Neural cell (in vitro differentiated cells): ENCODE results near the gene BIRC5.

ENCODE experiments used
- CTCF ChIP-seq: fragments of 450-650 bp; IDR thresholded peaks from 2 replicates; pipeline ENCODE4 v1.5.1; 2014; ENCODE audit warnings: antibody characterized with exemption, mild to moderate bottlenecking, moderate library complexity; ENCODE audit not compliant: poor library complexity, severe bottlenecking
- EZH2 ChIP-seq: fragments of 200-600, 300-800 bp; shearing (Covaris generic), sonication (generic); IDR thresholded peaks from 2 replicates; pipeline ENCODE4 v1.6.1; 2014; ENCODE audit warnings: antibody characterized with exemption, low read length, borderline replicate concordance, mild to moderate bottlenecking; ENCODE audit not compliant: insufficient read depth, poor library complexity, severe bottlenecking
- MXI1 ChIP-seq: fragments of 450-650 bp; conservative IDR thresholded peaks from 2 replicates; pipeline ENCODE4 v1.6.1; 2014; ENCODE audit warnings: antibody characterized with exemption, mild to moderate bottlenecking; ENCODE audit not compliant: poor library complexity, severe bottlenecking
- POLR2AphosphoS5 ChIP-seq: IDR thresholded peaks from 2 replicates; pipeline ENCODE4 v1.6.1; 2012
- RAD21 ChIP-seq: fragments of 450-650 bp; conservative IDR thresholded peaks from 2 replicates; pipeline ENCODE4 v1.6.1; 2014; ENCODE audit warnings: antibody characterized with exemption, mild to moderate bottlenecking, moderate library complexity
- TAF1 ChIP-seq: IDR thresholded peaks from 2 replicates; pipeline ENCODE4 v1.6.1; 2012; ENCODE audit warnings: low read depth

- no peak for TF ChIP-seq CTCF
- no peak for TF ChIP-seq EZH2
- TF ChIP-seq RAD21: no peak
- TF ChIP-seq POLR2AphosphoS5: no peak
- no peak for TF ChIP-seq TAF1
- TF ChIP-seq MXI1: no peak
Observed at GRCh38 chr17:78249074-78249817, 35.2 kb downstream of the BIRC5 start.
